T-helper 2 cell treated with Interferon-gamma antibody and Interleukin-4, amounts not matched to agents 5 μg/mL and 100 μg/mL, for 36 hours (primary cell): ENCODE data around the gene TMEM94.

Experiments used
- DNase-seq: peaks from one replicate; pipeline ENCODE4 v3.0.0; 2021; ENCODE audit warnings: low spot score
- H3K27ac Mint-ChIP-seq: one replicate; pipeline ENCODE4 v1.8.0; 2021; ENCODE audit warnings: mild to moderate bottlenecking, mixed read lengths
- H3K27me3 Mint-ChIP-seq: one replicate; pipeline ENCODE4 v1.8.0; 2021; ENCODE audit warnings: low read depth, mixed read lengths
- H3K36me3 Mint-ChIP-seq: one replicate; pipeline ENCODE4 v1.8.0; 2021; ENCODE audit warnings: low read depth, mixed read lengths
- H3K4me1 Mint-ChIP-seq: one replicate; pipeline ENCODE4 v1.8.0; 2021; ENCODE audit warnings: low read depth, mixed read lengths
- H3K4me3 Mint-ChIP-seq: one replicate; pipeline ENCODE4 v1.8.0; 2022; ENCODE audit warnings: mild to moderate bottlenecking, moderate library complexity, mixed read lengths
- H3K9me3 Mint-ChIP-seq: one replicate; pipeline ENCODE4 v1.8.0; 2021; ENCODE audit warnings: mixed read lengths

TMEM94 gene

DNA sequence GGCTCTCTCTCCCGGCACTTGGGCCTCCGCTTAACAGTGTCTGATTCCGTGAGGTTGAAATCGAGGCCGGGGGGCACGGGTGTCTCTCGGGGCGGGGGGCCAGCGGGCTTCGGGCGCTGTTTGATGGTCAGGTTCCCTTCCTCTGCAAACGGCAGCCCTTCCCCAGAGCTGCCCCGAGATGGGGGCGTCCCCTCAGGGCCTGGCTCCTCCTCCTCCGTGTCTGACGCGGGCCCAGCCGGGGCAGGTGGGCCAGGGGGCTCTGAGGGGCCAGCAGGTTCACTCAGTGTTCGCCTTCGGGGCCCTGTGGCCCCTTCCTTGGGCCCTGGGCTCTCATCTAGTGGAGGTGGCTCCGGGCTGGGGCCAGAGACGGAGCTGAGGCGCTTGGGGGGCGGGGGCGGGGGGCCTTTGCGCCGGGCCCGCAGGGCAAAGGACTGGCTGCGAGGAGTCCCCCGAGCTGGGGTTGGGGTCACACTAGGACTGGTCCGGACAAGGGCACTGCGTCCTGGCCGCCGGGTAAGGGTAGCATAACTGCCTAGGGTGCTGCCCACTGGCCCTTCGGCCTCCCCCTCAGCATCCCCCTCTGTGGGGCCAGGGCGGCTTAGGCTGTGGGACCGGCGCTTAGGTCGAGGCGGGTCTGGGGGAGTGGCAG lies 45.8 kb downstream of the TMEM94 start:
- no peak for DNase-seq
- Mint-ChIP-seq H3K36me3 (peaks cover 12% of the 10 kb centered on the region), H3K4me1 (no peaks in the 10 kb centered on the region), H3K27me3 (no peaks in the 10 kb centered on the region), H3K9me3 (no peaks in the 10 kb centered on the region), H3K27ac (no peak overlapping the region), H3K4me3 (no peak overlapping the region)

DNA sequence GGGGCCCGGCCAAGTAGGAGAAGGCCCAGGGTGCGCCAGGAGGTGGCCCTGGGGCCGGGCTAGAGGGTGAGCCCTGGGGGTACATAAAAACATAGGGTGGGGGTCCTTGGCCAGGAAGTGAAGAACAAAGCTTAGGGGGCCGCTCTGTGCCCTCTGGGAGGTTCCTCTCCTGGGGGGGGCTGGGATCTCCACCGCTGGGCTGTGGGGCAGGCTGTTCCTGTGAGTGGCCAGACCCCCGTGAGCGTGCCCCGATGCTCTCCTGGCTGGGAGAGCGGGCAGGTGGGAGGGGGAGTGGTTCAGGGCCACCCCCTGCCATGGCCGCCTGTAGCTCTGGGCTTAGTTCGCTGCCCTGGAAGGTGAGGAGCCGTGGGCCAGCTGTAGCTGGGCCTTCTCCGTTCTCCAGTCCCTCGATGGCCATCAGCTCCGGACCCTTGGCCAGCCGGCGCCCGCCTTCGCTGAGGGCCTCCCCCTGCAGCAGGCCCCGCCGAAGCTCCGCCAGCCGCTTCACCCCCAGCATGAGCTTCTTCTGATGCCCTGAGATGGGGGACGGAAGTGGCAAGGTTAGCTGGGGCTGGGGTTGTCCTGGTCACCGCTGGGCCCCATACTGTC lies 46.4 kb downstream of the TMEM94 start:
- H3K36me3 Mint-ChIP-seq, result peaks cover 9% of the 10 kb centered on the region
- no peak overlapping the region for H3K27ac Mint-ChIP-seq
- H3K27me3 Mint-ChIP-seq, result no peaks in the 10 kb centered on the region
- no peak for DNase-seq
- no peaks in the 10 kb centered on the region for H3K4me1 Mint-ChIP-seq
- no peaks in the 10 kb centered on the region for H3K9me3 Mint-ChIP-seq
- H3K4me3 Mint-ChIP-seq, result no peak overlapping the region

DNA sequence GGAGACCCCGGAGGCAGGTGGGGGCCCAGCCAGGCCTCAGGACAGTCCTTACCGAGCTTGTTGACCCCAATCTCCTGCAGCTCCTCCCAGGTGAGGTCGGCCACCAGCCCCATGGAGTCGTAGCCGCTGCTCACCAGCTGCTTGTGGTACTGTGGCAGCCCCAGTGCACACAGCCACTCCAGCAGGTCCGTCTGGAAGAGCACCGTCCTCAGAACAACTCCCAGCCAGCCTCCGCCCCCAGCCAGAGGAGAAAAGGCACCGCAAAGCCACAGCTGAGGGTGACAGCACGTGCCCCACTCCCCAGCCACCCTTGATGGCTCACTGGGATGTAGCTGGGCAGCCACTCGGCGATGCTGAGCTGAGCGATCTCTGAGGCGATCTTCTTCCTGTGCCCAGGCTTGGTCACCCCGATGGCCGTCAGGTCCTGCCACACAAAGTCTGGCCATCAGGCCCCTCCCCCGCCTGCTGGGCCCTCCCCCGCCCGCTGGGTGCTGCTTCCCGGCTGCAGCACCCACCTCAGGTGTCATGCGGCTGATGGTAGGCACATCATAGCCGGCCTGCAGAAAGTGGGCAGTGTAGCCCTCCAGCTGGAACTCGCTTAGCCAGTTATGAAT lies 47.0 kb downstream of the TMEM94 start:
- no peaks in the 10 kb centered on the region for H3K9me3 Mint-ChIP-seq
- no peaks in the 10 kb centered on the region for H3K4me1 Mint-ChIP-seq
- H3K27ac Mint-ChIP-seq, result no peak overlapping the region
- no peak overlapping the region for H3K4me3 Mint-ChIP-seq
- peaks cover 5% of the 10 kb centered on the region for H3K36me3 Mint-ChIP-seq
- DNase-seq, result no peak
- H3K27me3 Mint-ChIP-seq, result no peaks in the 10 kb centered on the region

DNA sequence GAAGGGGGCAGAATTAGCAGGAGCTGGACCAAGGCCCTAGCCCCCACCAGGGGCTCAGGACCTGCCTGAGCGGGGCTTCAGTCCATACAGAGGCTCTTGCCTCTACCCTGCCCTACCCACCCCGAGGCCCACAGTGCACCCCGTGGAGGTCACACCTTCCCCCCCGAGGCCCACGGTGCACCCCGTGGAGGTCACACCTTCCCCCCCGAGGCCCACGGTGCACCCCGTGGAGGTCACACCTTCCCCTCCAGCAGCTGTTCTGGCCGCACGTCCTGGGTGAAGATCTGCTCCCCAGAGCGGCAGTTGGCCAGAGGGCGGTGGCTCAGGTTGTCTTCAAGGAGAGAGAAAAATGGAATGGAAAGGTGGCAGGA lies 47.5 kb downstream of the TMEM94 start:
- Mint-ChIP-seq H3K9me3 (no peaks in the 10 kb centered on the region), H3K4me1 (no peaks in the 10 kb centered on the region), H3K4me3 (no peak overlapping the region), H3K36me3 (peaks cover 4% of the 10 kb centered on the region), H3K27me3 (no peaks in the 10 kb centered on the region), H3K27ac (no peak overlapping the region)
- DNase-seq, result no peak

DNA sequence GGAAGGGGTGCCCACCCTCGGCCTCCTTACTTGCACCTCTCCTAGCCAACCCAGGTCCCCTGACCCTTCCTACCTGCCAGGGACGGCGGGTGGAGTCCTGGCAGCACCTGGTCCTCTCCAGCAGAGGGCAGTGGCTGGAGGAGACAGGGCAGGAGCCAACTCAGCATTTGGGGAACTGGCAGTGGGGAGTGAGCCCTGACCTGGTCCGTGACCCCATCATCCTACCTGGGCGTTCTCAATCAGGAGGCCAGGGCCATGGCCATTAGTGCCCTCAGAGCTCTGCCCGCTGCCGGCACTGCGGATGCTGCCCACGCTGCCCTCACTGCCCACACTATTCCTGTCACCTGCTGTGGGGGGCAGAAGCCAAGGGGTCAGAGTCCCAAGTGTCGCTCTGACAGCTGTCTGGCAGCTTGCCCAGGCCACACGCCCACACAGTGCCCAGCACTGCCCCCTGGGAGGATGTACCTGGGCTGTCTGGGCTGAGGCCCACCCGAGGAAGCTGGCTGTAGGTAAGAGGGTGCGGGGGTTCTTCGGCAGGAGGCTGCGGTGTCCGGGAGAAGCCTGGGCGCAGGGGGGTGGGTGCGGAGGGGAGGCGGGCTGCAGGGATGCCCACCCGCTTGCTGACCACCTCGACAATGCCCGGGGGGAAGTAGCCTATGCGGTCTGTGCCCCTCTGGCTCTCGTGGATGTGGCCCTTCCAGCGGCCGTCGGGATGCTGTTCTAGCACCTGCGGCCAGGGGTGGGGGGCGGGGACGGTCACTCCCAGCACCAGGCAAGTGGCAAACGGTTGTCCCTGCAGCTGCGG lies 48.1 kb downstream of the TMEM94 start:
- H3K9me3 Mint-ChIP-seq, result no peaks in the 10 kb centered on the region
- peaks cover 1% of the 10 kb centered on the region for H3K27me3 Mint-ChIP-seq
- DNase-seq, result no peak
- H3K4me1 Mint-ChIP-seq, result no peaks in the 10 kb centered on the region
- no peaks in the 10 kb centered on the region for H3K36me3 Mint-ChIP-seq
- H3K27ac Mint-ChIP-seq, result no peak overlapping the region
- no peak overlapping the region for H3K4me3 Mint-ChIP-seq

DNA sequence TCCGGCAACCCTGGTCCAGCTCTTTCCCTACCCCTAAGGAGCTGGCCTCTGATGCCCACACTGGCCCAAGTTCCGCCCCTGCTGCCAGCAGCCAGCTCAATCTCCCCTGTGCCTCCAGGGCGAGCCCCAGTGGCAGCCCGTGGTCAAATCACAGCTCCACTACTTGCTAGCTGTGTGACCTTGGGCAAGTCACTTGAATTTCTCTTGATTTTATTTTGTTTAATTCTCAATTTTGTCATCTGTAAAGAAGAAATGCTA lies 48.6 kb downstream of the TMEM94 start:
- no peak for DNase-seq
- no peak overlapping the region for H3K4me3 Mint-ChIP-seq
- H3K27me3 Mint-ChIP-seq, result peaks cover 3% of the 10 kb centered on the region
- no peak overlapping the region for H3K27ac Mint-ChIP-seq
- H3K9me3 Mint-ChIP-seq, result no peaks in the 10 kb centered on the region
- H3K36me3 Mint-ChIP-seq, result no peaks in the 10 kb centered on the region
- H3K4me1 Mint-ChIP-seq, result no peaks in the 10 kb centered on the region

DNA sequence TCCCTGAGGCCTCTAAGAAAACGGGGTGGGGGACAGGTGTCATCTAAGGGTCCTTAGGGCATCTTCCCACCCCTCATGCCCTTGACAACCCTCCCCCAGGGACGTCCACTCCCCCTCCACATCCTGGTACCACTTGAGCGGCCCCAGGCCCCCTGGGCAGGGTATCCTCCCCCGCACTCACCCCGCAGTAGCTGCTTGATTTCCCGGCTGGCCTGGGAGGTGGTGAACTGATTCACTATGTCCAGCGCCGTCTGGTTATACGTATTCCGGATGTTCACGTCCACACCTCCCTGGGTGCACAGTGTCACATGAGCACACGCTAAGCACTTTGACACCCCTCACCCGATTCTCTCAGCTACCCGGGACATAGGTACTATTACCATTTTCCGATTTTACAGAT lies 49.2 kb downstream of the TMEM94 start:
- Mint-ChIP-seq H3K4me1 (no peaks in the 10 kb centered on the region), H3K9me3 (no peaks in the 10 kb centered on the region), H3K36me3 (no peaks in the 10 kb centered on the region), H3K27me3 (peaks cover 3% of the 10 kb centered on the region), H3K4me3 (no peak overlapping the region), H3K27ac (no peak overlapping the region)
- no peak for DNase-seq

DNA sequence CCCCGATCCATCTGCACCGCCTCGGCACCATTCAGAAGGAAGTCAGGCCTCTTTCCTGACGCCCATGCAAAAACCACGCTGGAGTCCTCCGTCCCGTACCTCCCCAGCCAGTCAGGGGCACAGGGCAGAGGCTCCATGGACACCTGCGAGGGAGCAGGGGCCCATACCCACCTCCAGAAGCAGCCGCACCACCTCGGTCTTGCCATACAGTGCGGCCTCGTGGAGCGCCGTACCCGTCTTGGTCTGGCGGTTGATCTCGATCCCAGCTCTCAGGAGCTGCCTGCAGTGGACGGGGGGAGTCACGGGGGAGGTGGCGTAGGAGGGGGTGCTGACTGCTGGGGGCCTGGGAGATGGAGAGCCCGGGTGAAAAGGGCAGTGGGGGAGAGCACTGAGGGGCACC lies 49.7 kb downstream of the TMEM94 start:
- no peak for DNase-seq
- no peak overlapping the region for H3K27ac Mint-ChIP-seq
- no peak overlapping the region for H3K4me3 Mint-ChIP-seq
- no peaks in the 10 kb centered on the region for H3K36me3 Mint-ChIP-seq
- H3K4me1 Mint-ChIP-seq, result no peaks in the 10 kb centered on the region
- no peaks in the 10 kb centered on the region for H3K9me3 Mint-ChIP-seq
- peaks cover 3% of the 10 kb centered on the region for H3K27me3 Mint-ChIP-seq

DNA sequence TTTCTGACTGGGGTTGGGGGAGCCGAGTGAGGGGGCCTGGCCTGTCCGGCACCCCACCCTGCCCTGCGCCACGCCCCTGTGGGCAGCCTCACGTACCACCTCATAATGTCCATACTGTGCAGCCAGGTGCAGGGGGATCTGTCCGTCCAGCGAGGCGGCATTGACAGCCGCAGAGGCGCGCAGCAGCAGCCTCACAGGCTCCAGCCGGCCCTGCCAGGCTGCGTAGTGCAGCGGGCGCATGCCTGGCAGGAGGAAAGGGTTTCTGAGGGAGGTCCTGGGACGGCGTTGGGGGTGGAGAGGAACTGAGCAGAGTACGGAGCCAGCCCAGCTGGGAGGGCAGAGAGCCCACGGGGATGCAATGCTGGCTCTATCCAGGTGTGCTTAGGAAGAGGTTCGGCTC lies 50.5 kb downstream of the TMEM94 start:
- H3K27ac Mint-ChIP-seq, result no peak overlapping the region
- H3K4me1 Mint-ChIP-seq, result no peaks in the 10 kb centered on the region
- H3K4me3 Mint-ChIP-seq, result no peak overlapping the region

DNA sequence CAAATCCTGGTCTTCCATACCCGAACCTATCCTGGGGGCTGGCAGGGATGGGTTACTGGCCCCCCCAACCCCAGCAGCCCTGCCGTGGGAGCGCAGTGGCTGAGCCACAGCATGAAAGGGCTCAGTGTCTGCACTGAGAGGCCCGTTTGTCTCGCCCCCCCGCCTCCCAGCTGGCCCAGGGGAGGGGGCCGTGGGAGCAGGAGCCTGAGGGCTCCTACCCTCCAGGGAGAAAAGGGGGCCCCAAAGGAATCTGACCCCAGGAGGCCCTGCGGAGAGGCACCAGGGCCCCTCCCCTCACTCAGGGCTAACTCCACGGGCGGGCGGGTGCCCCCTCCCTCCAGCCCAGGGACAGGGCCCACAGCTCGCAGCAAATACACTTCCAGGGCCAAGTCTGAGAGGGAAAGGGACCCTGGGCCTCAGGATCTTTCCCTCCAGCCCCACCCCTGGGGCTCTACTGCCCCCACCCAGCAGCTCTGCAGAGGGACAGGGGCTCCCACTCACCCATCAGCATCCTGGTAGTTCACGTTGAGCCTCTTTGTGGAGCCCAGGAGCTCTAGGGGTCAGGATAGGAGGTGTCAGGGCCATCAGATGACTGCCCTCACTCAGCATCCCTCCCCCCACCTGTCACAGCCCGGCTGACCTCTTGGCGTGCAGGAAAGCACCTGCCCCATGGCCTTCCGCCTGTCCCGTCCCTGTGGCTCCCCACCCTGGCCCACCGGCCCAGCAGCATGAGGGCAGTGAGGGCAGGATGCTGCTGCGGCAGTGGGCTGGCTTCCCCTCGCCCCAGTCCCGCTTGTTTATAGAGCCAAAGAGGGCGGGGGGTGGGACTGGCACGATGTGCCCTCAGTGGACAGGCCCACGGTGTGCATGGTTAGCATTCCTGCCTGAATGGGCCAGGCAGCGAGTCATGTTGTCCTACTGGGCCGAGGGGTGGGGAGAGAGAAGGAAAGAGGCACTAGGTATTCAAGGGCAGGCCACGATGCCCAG lies 51.6 kb downstream of the TMEM94 start:
- Mint-ChIP-seq H3K4me1 (no peaks in the 10 kb centered on the region), H3K36me3 (no peaks in the 10 kb centered on the region), H3K9me3 (no peaks in the 10 kb centered on the region), H3K4me3 (no peak overlapping the region), H3K27me3 (peaks cover 3% of the 10 kb centered on the region), H3K27ac (no peak overlapping the region)
- no peak for DNase-seq

More for the DNA sequence above, 50.5 kb downstream of the TMEM94 start:
- Mint-ChIP-seq H3K27me3 (peaks cover 3% of the 10 kb centered on the region), H3K9me3 (no peaks in the 10 kb centered on the region), H3K36me3 (no peaks in the 10 kb centered on the region)
- DNase-seq, result no peak

DNA sequence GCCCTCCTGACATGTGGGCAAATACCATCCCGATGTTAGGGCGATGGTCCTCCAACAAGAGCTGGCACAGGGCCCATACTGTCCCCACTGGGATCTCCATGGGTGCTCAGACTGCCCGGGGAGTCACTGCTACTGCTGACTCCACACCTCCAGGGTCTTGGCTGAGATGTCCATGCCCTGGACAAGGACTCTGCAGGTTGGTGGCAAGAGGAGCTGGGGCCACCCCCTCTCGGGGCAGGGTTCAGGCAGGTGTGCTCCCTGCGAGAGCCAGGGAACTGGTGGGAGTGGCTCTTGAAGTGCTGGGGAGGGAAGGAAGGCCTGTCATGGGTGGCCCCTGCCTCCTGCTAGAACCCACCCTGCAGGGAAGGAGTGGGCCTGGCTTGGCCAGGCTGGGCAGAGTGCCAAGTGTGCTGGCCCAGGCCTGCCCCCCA lies 52.5 kb downstream of the TMEM94 start:
- Mint-ChIP-seq H3K9me3 (no peaks in the 10 kb centered on the region), H3K27ac (no peak overlapping the region), H3K4me1 (no peaks in the 10 kb centered on the region), H3K4me3 (no peak overlapping the region), H3K36me3 (no peaks in the 10 kb centered on the region), H3K27me3 (peaks cover 7% of the 10 kb centered on the region)
- no peak for DNase-seq

DNA sequence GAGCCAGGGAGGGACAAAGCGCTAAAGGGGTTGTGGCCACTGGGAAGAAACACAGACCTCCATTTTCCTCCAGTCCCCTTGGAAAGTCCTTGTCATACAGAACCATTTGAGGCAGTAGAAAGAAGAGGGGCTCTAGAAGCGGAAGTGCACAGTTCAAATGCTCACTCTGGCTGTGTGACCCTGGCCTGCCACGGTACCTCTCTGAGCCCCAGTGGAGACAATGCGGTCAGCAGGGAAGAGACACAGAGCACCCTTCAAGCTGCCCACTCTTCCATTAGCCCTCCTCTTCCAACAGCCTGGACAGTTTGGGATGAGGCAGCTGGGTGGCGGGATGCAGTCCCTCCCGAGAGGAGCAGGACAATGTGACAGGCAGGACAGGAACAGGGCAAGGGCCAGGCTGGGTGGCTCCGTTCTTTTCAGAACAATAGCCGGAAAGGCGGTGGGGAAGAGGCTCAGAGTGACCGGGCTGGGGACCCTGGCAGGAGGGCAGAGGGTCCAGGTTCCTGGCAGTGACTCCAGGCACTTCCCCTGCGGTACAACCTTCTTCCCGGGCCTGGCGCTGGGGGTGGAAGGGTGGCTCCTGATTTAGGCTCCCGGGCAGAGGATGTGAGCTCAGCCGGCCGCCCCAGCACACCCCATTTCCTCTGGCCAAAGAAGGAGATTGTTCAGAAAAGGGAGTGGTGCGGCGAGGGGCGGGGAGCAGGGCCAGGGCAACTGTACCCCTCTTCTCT lies 53.3 kb downstream of the TMEM94 start:
- H3K4me3 Mint-ChIP-seq, result no peak overlapping the region
- no peak overlapping the region for H3K27ac Mint-ChIP-seq
- no peak for DNase-seq
- peaks cover 11% of the 10 kb centered on the region for H3K27me3 Mint-ChIP-seq
- H3K9me3 Mint-ChIP-seq, result no peaks in the 10 kb centered on the region
- H3K36me3 Mint-ChIP-seq, result no peaks in the 10 kb centered on the region
- H3K4me1 Mint-ChIP-seq, result no peaks in the 10 kb centered on the region

DNA sequence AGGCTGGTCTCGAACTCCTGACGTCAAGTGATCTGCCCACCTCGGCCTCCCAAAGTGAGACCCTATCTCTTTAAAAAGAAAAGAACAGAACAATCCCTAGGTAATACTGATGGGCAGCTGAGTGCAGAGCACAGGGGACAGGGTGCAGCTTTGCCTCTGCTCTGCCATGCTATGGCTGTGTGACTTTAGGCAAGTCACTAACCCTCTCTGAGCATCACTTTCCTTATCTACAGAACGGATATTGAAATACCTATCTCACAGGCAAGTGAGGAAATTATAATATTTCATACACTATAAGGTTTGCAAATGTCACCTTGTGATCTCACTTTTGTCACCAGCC lies 54.8 kb downstream of the TMEM94 start:
- Mint-ChIP-seq H3K36me3 (no peaks in the 10 kb centered on the region), H3K4me1 (no peaks in the 10 kb centered on the region), H3K4me3 (no peak overlapping the region), H3K27ac (no peak overlapping the region), H3K27me3 (peaks cover 11% of the 10 kb centered on the region), H3K9me3 (no peaks in the 10 kb centered on the region)
- DNase-seq, result no peak
